Measurements from ENCODE around the gene PIEZO1.
"Not testable (repeated sequence)": the region's sequence is repeated elsewhere in the genome, so short reads cannot be mapped to it uniquely, and the experiment has no call there.

Gene PIEZO1, protein sequence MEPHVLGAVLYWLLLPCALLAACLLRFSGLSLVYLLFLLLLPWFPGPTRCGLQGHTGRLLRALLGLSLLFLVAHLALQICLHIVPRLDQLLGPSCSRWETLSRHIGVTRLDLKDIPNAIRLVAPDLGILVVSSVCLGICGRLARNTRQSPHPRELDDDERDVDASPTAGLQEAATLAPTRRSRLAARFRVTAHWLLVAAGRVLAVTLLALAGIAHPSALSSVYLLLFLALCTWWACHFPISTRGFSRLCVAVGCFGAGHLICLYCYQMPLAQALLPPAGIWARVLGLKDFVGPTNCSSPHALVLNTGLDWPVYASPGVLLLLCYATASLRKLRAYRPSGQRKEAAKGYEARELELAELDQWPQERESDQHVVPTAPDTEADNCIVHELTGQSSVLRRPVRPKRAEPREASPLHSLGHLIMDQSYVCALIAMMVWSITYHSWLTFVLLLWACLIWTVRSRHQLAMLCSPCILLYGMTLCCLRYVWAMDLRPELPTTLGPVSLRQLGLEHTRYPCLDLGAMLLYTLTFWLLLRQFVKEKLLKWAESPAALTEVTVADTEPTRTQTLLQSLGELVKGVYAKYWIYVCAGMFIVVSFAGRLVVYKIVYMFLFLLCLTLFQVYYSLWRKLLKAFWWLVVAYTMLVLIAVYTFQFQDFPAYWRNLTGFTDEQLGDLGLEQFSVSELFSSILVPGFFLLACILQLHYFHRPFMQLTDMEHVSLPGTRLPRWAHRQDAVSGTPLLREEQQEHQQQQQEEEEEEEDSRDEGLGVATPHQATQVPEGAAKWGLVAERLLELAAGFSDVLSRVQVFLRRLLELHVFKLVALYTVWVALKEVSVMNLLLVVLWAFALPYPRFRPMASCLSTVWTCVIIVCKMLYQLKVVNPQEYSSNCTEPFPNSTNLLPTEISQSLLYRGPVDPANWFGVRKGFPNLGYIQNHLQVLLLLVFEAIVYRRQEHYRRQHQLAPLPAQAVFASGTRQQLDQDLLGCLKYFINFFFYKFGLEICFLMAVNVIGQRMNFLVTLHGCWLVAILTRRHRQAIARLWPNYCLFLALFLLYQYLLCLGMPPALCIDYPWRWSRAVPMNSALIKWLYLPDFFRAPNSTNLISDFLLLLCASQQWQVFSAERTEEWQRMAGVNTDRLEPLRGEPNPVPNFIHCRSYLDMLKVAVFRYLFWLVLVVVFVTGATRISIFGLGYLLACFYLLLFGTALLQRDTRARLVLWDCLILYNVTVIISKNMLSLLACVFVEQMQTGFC (N-terminal part only)

DNA sequence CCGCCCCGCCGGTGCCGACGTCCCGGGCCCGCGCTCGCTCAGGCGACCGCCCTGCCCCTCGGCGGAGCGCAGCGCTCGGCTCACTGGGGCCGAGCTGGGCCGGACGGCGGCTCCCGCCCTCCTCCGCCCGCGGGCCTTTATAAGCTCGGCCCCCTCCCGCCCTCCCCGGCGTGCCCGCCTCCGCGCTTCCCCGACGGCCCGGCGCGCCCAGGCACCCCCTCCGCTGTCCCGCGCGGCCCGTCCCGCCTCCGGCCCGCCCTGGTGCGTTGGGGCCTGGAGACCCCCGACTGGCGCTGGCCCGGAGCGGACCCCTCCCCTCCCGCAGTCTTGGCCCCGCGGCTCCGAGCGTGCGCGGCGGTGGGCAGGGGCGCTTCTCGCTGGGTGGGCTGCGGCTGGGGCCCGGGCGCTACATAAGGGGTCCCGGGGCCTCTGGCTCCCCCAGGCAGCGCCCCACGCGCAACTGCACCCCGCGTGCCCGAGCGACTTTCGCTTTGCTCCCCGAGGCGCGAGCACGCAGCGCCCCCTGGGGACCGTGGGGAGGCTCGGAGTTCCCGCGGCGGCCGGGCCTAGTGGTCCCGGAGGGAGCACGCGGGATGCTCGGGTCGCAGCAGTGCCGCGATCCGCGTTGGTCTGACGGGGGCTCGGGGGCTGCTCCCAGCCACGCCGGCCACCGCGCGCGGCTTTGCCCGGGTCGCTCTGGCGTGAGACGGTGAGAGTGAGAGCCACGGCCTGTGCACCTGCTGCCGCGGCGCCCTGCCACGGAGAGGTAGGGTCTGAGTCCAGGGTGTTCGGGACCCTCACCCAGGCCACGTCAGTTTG lies at the start of gene PIEZO1:
TSS of gene PIEZO1 (minus strand) at position 115 of the 819 bp plus-strand sequence. CDS start 256 bp downstream, outside the sequence.
- no peak for DNase-seq (ENCODE audit: low read depth)

DNA sequence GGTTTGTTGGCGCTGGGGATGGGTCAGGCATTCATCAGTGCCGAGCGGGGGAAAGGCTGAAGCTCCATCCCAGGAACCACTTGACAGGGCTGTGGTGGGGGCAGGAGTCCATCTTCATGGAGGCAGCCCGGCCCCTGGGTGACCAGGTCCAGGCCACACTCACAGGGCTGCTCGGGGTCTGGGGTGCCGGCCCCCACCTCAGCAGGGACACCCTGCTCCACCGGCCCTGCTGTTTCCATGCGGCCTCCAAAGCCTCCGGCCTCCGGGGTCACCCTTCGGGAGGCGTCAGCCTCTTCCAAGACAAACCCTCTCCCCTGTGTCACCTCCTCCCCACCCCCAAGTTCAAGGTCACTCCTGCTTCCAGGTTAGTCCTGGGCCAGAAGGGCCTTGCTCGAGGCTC lies 49.6 kb upstream of the PIEZO1 start:
- DNase-seq (ENCODE audit: low read depth) = no peak

DNA sequence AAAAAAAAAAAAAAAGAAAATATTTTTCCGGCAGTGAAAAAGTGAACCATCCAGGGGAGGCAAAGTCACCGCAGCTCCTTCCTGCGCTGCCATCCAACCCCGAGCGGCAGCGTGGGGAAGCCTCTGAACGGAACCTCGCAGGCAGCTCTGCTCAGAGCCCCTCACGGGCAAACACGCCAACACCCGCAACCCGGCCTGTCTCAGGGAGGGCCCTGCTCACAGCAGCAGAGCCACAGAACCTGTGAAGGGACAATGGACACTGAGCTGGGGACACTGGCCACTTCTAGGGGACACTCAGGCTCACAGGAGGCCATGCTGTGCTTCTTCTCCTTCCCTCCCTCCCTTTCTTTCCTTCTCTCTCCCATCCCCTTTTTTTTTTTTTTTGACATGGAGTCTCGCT lies 48.1 kb upstream of the PIEZO1 start:
- DNase-seq (ENCODE audit: low read depth) = no peak

DNA sequence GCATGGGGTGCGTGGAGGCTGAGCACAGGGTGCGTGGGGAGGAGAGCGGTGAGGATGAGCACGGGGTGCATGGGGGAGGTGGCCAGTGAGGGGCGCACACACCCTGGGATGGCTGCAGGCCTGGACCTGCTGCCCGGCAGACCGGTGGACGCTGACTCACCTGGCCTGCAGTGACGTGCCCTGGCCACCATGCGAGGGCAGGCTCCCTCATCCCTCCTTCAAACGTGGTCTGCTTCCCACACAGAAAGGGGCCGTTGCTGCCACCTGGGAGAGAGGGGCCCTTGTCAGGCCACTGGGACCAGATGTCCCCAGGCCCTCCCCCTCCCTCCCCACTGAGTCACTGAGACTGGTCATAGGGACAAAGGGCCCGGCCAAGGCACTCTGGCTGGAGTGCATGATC lies 46.8 kb upstream of the PIEZO1 start:
- DNase-seq (ENCODE audit: low read depth) = no peak

DNA sequence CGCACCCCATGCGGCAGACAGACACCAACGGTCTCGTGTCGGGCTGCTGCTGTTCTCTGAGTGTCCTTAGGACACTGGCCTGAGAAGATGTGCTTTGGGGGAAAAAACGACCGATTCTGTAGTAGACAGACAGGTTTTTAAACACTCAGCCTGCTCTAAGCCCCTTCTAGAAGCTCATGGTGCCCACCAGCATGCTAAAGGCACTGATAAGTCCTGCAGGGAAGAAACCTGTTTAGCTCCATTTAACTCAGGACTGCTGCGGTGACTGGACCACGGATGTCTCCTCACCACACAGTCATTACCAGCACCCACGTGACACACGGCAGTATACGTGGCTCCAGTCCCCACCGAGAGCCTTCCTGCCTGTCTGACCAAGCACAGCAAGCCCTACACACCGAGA lies 45.8 kb upstream of the PIEZO1 start:
- no peak for DNase-seq (ENCODE audit: low read depth)

DNA sequence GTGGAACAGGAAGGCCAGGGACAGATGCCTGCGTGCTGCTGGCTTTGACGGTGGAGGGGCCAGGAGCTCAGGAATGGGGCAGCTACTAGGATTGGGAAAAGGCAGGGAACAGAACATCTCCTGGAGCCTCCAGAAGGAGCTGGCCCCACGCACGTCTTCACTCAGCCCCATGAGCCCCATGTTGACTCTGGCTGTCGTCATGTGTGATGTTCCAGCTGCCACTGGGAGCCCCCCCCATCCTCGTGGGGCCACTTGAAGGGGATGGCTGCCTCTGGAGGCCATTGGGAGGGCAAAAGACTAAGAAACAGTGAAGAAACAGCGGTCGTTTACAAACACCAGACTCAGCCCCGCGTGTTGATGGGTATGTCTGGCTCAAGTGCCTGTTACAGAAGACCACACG lies 45.2 kb upstream of the PIEZO1 start:
- no peak for DNase-seq (ENCODE audit: low read depth)

DNA sequence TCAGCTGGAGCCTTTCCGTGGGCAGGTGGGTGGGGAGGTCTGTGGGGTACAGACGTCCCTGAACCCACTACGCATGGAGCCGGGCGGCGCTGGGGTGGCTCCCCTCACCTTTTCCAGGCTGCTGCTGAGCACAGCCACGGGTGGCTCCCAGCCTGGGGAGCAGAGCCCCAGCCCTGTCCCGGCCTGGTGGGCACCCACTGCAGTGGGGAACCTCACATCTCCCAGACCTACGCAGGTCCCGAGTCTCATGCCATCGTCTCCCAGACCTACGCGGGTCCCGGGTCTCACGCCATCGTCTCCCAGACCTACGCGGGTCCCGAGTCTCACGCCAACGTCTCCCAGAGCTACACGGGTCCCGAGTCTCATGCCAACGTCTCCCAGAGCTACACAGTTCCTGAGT lies 43.7 kb upstream of the PIEZO1 start:
- no peak for DNase-seq (ENCODE audit: low read depth)

DNA sequence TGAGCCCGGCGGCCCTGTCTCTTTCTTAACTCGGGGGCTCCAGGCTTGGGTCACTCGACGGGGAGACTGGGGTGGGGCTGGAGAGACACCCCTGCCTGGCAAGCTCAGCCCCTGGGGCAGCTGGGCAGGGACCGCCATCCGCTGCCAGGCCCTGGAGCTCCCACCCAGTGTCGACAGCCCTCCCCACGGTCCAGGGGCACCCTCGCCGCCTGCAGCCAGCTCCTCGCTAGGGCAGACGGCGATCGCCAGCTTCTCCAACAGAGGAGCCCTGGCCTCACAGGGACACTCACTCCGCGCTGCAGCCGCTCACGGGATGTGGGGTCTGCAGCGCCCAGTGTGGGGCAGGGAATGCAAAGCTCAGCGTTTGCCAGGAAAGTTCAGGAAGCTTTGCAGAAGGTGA lies 42.7 kb upstream of the PIEZO1 start:
- DNase-seq (ENCODE audit: low read depth) = no peak

DNA sequence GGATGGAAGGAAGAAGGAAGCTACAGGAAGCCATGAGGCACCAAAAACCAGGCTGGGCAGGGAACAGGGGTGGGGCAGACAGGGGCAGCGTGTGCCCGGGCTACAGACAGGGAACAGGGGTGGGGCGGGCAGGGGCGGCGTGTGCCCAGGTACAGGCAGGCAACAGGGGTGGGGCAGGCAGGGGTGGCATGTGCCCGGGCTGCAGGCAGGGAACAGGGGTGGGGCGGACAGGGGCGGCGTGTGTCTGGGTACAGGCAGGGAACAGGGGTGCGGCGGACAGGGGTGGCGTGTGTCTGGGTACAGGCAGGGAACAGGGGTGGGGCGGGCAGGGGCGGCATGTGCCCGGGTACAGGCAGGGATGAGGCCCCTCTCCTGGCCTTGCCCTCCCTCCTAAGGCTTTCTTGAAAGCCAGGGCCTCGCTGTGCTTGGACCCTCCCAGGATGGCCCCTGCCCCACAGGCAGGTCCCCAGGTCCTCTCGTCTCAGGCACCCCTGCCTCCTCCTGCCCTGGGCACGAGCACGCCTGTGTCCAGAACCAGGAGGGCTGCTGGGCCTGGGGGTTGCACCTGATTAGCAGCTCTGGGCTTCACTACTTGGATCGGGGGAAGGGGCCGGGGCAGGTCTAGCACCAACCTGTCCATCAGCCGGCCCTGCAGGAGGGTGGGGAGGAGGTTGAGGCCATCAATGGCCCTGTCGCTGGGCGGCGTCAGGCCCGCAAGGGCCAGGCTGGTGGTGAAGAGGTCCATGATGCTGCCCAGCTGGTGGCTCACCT lies 41.2 kb upstream of the PIEZO1 start:
- DNase-seq (ENCODE audit: low read depth) = no peak

DNA sequence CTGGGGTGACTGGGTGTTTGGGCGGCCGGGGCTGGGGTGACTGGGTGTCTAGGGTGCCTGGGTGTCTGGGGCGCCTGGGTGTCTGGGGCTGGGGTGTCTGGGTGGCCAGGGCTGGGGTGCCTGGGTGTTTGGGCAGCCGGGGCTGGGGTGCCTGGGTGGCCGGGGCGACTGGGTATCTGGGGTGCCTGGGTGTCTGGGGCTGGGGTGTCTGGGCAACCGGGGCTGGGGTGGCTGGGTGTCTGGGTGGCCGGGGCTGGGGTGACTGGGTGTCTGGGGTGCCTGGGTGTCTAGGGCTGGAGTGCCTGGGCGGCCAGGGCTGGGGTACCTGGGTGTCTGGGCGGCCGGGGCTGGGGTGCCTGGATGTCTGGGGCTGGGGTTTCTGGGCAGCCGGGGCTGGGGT lies 40.1 kb upstream of the PIEZO1 start:
- DNase-seq (ENCODE audit: low read depth) = no peak

DNA sequence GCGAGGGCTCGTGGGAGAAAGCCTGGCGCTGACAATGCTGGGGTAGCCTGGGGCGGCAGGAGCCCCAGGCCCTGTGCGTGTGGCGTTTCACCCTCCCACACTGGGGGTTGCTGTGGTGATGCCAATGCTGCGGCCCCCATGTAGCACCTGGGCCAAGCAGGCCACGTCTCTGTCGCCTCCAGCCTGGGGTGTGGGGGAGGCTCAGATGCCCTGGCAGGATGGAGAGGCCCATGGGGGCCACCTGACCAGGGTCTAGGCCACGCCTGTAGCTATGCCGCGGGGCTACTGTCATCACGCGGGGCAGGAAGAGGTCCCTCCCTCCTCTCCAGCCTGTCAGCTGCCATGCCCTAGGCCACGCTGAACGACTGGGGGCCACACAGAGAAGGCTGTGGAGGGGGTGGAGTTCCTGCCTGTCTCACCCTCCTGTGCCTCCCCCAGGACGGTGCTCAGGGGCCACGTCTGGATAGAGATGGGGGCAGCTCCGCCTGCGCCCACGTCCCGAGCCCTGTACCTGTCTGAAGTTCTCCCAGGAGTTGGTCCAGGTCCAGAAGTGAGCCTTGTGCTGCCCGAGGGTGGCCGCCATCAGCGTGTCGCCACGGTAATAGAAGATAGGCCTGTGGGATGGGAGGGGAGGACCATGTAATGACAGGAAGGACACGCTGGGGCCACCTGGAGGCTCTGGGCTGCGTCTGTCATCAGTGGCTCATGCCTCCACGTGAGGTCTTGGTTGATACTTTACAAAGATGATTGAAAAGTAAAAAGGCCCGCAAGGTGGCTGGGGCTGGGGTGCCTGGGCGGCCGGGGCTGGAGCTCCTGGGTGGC lies 39.4 kb upstream of the PIEZO1 start:
- no peak for DNase-seq (ENCODE audit: low read depth)

DNA sequence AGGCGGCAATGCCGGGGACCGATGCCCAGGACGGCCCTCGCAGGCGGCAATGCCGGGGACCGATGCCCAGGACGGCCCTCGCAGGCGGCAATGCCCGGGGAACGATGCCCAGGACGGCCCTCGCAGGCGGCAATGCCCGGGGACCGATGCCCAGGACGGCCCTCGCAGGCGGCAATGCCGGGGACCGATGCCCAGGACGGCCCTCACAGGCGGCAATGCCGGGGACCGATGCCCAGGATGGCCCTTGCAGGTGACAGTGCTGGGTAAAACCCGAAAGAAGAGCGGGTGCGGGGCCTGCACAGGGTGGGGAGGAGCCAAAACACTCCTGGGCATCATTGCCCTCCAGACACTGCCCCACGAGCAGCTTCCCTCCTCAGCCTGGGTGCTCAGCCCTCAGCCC lies 38.6 kb upstream of the PIEZO1 start:
- DNase-seq (ENCODE audit: low read depth) = not testable (repeated sequence)

DNA sequence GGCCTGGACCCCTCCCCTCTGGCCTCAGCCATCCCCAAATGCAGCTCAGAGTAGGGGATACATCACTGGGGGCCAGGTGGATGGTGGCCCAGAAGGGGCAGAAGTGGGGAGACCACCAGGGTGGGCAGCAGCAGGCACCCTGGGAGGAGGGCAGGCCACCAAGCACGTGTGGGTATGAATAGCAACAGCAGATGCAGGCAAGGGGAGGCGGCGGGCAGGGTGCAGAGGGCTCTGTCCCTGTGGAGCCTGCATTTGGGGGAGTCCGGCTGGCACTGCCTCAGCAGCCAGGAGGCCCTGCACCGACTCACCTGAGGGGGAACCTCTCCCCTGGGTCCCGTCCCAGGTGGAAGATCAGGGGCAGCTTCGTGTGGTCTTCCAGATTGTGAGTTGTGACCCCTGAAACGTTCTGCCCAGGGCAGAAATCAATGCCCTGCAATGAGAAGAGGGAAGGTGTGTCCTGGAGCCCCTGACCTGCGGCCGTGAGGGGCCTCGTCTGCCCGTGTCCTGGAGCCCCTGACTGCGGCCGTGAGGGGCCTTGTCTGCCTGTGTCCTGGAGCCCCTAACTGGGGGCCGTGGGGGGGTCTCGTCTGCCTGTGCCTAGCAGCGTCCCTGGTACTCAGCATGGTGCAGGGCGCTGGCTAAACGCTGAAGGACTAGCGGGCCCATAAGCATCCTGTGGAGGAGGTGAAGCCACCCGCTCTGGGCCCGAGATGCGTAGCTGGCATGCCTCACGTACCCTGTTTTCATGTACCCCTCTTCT lies 37.4 kb upstream of the PIEZO1 start:
- no peak for DNase-seq (ENCODE audit: low read depth)

DNA sequence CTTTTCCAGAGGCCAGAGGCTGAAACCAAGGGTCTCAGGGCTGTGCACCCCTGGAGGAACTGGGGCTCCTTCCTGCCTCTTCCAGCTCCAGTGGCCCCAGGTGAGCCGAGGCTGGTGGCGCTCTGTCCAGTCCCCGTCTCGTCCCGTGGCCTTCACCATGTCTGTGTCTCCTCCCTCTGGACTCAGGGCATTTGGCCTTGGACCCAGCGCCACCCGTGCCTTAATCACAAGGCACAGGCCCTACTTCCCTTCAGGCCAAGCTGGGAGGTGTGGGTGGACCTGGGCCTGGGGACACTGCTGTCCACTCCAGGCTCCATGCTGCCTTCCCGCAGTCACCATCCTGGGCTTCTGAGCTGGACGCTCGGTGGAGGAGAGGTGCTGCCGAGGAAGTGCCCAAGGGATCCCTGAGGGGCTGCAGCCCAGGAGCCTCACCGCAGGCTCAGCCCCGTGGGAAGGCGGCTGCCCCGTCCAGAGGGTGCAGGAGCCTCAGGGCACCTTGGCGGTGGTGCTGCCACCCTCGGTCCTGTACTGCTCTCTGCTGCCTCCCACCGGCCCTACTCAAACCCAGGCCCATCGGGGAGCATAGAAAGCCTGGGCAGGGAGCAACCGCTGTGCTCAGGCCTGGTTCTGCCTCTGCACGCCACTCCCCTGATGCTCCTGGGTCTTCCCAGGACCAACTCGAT lies 36.3 kb upstream of the PIEZO1 start:
- DNase-seq (ENCODE audit: low read depth) = no peak

DNA sequence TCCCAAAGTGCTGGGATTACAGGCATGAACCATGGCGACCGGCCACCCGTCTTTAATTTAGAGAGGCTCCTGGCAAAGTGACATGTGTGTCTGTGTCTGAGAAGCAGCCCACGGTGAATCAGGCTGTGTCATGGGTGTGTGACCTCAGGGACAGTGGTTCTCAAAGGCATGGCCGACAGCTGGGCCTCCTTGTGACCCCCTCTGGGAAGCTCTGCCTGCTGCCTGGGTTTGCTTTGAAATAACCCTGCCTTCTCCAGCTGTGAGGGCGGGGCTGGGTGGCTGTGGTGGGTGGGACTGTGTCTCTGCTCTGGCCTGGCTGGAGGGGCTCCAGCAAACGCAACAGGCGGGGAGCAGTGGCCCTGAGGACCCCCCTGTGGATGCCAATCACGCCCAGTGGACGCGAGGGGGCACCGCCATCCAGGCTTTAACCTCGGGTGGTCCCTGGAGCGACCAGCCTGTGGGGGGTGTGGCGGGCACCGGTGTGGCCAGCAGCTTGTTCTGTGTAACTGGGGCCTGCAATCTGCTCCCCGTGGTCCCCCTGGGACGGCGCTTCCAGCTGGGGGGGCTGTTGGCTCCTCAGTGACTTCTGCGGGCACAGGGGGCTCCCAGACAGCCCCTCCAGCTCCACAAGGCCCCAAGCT lies 35.5 kb upstream of the PIEZO1 start:
- no peak for DNase-seq (ENCODE audit: low read depth)

DNA sequence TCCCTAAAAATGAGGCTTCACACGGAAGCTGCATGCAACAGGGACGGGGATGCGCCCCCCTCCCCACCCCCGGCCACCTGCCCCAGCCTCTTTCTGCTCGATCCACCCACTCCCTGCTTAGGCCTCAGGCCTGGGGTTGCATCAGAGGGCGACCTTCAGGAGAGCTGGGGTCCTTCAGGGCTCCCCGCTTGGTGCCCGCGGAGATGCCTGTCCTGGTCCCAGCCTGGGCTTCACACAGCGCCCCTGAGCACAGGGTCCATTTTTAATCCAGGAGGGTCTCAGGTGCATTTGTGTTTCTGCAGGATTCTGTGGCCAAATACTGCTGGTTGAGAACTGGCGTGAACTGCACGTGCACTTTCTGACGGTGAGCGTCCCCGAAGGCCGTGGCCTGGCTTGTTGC lies 34.1 kb upstream of the PIEZO1 start:
- DNase-seq (ENCODE audit: low read depth) = no peak

DNA sequence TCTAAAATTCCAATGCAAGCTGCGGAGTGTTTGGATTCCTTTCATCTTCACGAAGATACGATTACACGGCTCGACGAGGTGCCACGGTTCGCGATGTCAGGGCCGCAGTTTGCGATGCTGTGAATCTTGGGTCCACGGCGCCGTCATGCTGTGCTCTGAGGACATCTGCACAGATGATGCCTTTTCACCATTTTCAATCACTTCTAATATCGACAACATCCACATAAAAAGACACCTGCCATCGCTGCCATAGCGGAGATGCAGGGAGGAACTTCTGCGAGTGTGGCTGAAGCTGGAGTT lies 33.5 kb upstream of the PIEZO1 start:
- DNase-seq (ENCODE audit: low read depth) = no peak

Data from GM04503 (cell line).